Measurements from ENCODE around the gene PLEKHG3. TPM values are rescaled to one million over a fixed set of nuclear protein-coding genes. Genes with fewer than 3 reads are reported as not detected.

The PLEKHG3 gene
- total RNA-seq, 1 donor from 2014 or later = 19.6 TPM

GRCh38 chr14:64753999-64754398, 49.8 kb downstream of the PLEKHG3 start:
- intact Hi-C loops (cut with DNase I) = no loop called here
- ATAC-seq (no peak), DNase-seq (ENCODE audit: missing footprints) (peak; percentile 14)

- ATAC-seq = no peak
- peak; percentile 44 for DNase-seq (ENCODE audit: missing footprints)
- intact Hi-C loops (cut with DNase I) = no loop called here
Observed at GRCh38 chr14:64754685-64755084, 50.5 kb downstream of the PLEKHG3 start.

- no peak for ATAC-seq
- intact Hi-C loops (cut with DNase I) = no loop called here
- DNase-seq (ENCODE audit: missing footprints) = peak; percentile 49
Observed at GRCh38 chr14:64755781-64756221, 51.6 kb downstream of the PLEKHG3 start.

- no peak for ATAC-seq
- intact Hi-C loops (cut with DNase I) = no loop called here
- DNase-seq (ENCODE audit: missing footprints) = no peak
Observed at GRCh38 chr14:64756712-64757111, 52.5 kb downstream of the PLEKHG3 start.

GRCh38 chr14:64757601-64758000, 53.4 kb downstream of the PLEKHG3 start:
- intact Hi-C loops (cut with DNase I) = no loop called here
- no peak for ATAC-seq
- no peak for DNase-seq (ENCODE audit: missing footprints)

- intact Hi-C loops (cut with DNase I) = no loop called here
- ATAC-seq (no peak), DNase-seq (ENCODE audit: missing footprints) (peak; percentile 65)
Observed at GRCh38 chr14:64758025-64758521, 53.8 kb downstream of the PLEKHG3 start.

- ATAC-seq (peak; percentile 53), DNase-seq (ENCODE audit: missing footprints) (peak; percentile 41)
Observed at GRCh38 chr14:64758691-64759554, 54.7 kb downstream of the PLEKHG3 start.

GRCh38 chr14:64759555-64759938, 55.3 kb downstream of the PLEKHG3 start:
- no peak for ATAC-seq
- intact Hi-C loops (cut with DNase I) = no loop called here
- DNase-seq (ENCODE audit: missing footprints) = no peak

More at GRCh38 chr14:64758691-64759554, 54.7 kb downstream of the PLEKHG3 start:
- intact Hi-C loops (cut with DNase I) = no loop called here

GRCh38 chr14:64760146-64760755, 56.0 kb downstream of the PLEKHG3 start:
- no peak for ATAC-seq
- peak; percentile 86 for DNase-seq (ENCODE audit: missing footprints)
- intact Hi-C loops (cut with DNase I) = loop anchor here (5.0 kb wide), 1 partner anchor 53 kb away; no protein-coding TSS in a partner anchor

GRCh38 chr14:64760916-64761315, 56.7 kb downstream of the PLEKHG3 start:
- intact Hi-C loops (cut with DNase I) = loop anchor here (5.0 kb wide), 1 partner anchor 54 kb away; no protein-coding TSS in a partner anchor
- no peak for DNase-seq (ENCODE audit: missing footprints)
- ATAC-seq = no peak

GRCh38 chr14:64761441-64762043, 57.3 kb downstream of the PLEKHG3 start:
- intact Hi-C loops (cut with DNase I) = loop anchor here (1.0 to 5.0 kb wide), 2 partner anchors 54 to 89 kb away; no protein-coding TSS in a partner anchor

GRCh38 chr14:64762044-64763034, 58.1 kb downstream of the PLEKHG3 start:
- peak; percentile 68 for ATAC-seq
- intact Hi-C loops (cut with DNase I) = loop anchor here (1.0 to 5.0 kb wide), 2 partner anchors 55 to 90 kb away; no protein-coding TSS in a partner anchor

More at GRCh38 chr14:64761441-64762043, 57.3 kb downstream of the PLEKHG3 start:
- ATAC-seq (no peak), DNase-seq (ENCODE audit: missing footprints) (peak; percentile 37)

GRCh38 chr14:64763085-64763782, 59.0 kb downstream of the PLEKHG3 start:
- DNase-seq (ENCODE audit: missing footprints) (no peak), ATAC-seq (no peak)
- intact Hi-C loops (cut with DNase I) = loop anchor here (5.0 kb wide), 1 partner anchor 56 kb away; no protein-coding TSS in a partner anchor

More at GRCh38 chr14:64762044-64763034, 58.1 kb downstream of the PLEKHG3 start:
- peak; percentile 90 for DNase-seq (ENCODE audit: missing footprints)

GRCh38 chr14:64763801-64764621, 59.8 kb downstream of the PLEKHG3 start:
- intact Hi-C loops (cut with DNase I) = loop anchor here (5.0 kb wide), 1 partner anchor 57 kb away; no protein-coding TSS in a partner anchor
- ATAC-seq (no peak), DNase-seq (ENCODE audit: missing footprints) (no peak)

GRCh38 chr14:64764641-64765520, 60.7 kb downstream of the PLEKHG3 start:
- ATAC-seq (peak; percentile 63), DNase-seq (ENCODE audit: missing footprints) (peak; percentile 86)
- intact Hi-C loops (cut with DNase I) = loop anchor here (5.0 kb wide), 1 partner anchor 58 kb away; no protein-coding TSS in a partner anchor

All from Right ventricle myocardium inferior (tissue), 1 donor.